Measurements from ENCODE around the gene STAG2.
"Not testable (repeated sequence)": the region's sequence is repeated elsewhere in the genome, so short reads cannot be mapped to it uniquely, and the experiment has no call there.

The STAG2 gene

GRCh38 chrX:123961268-123962005 is at the start of gene STAG2:
TSS of gene STAG2 (plus strand) at chrX:123961706. CDS start at chrX:124022628, 60,922 bp downstream.
- DNase-seq (ENCODE audit: low spot score) = peak; percentile 57

DNA sequence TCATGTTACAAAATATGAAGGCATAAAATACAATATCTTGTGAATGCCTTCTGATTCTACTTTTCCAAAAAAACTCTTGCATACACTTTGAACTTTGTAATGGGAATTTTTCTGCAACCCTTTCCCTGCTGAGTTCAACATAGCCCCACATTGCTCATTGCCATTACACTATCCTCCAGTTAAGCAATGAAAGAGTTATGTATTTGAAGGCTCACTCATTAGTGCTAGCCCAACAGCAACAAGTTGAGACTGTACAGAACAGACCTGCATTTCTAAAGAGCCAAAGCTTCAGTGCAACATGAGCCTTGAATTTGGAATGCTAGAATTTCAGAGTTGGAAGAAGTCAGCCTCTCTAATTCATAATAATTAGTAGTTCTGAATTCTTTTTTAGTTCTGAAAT is 44.4 kb upstream of the STAG2 start:
- no peak for DNase-seq (ENCODE audit: low spot score)

GRCh38 chrX:123918106-123918721 is 43.3 kb upstream of the STAG2 start:
- no peak for DNase-seq (ENCODE audit: low spot score)

GRCh38 chrX:123920105-123920785 is 41.3 kb upstream of the STAG2 start:
- DNase-seq (ENCODE audit: low spot score) = peak; percentile 50

DNA sequence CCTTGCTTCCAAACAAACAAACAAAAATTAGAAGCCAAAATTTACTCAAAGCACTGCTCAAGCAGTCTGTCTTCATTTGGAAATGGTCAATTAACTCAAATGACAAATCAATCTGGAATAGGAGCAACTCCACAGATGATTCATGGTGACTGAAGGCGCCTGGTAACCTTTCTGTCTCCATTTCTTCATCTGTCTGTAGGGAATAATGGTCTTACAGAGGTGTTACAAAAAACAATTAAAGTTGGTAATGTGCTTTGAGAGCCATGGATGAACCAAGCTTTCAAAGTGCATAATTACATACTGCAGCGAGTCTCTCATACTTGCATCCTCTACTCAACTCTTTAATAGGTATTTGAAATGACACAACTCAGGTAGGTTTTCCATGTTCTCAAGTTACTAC is 38.3 kb upstream of the STAG2 start:
- no peak for DNase-seq (ENCODE audit: low spot score)

DNA sequence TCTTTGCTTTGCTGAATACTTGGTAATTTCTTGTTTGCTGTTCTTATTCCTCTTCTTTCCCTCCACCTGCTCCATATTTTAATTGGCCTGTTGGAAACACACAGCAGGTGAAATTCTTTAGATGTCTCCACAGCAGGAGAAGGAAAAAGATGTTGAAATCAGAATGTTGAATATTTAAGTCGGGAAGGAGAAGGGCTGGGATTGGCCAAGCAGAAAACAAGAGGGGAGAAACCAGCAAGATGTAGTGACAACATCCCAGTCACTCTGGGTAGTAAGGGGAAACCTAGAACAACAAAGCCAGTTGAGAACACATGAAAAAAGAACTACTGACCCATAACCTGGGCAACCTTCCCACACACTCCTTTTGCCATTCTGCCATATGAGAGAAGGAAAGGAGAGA is 37.3 kb upstream of the STAG2 start:
- no peak for DNase-seq (ENCODE audit: low spot score)

GRCh38 chrX:123927845-123928244 is 33.7 kb upstream of the STAG2 start:
- DNase-seq (ENCODE audit: low spot score) = no peak

- DNase-seq (ENCODE audit: low spot score) = not testable (repeated sequence)
Measured at GRCh38 chrX:123932055-123932454, 29.5 kb upstream of the STAG2 start.

DNA sequence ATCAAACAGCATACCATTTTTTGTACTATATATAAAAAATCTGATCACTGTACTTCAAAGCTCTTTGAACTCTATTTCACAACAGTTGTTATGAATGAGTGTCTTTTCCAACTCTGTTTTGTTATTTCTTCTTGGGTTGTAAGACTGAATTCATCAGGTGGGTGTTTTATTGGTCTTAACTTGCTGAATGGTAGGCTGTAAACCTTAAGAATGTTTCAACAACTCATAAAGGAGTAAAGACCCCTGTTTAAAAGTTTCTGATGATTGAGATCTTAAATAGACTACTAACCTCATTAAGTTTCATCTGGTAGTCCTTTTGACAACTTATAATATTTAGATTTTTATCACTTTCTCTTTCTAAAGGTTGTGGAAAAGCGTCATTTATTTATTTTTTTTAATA is 18.4 kb upstream of the STAG2 start:
- DNase-seq (ENCODE audit: low spot score) = no peak

GRCh38 chrX:123943488-123943887 is 18.0 kb upstream of the STAG2 start:
- no peak for DNase-seq (ENCODE audit: low spot score)

DNA sequence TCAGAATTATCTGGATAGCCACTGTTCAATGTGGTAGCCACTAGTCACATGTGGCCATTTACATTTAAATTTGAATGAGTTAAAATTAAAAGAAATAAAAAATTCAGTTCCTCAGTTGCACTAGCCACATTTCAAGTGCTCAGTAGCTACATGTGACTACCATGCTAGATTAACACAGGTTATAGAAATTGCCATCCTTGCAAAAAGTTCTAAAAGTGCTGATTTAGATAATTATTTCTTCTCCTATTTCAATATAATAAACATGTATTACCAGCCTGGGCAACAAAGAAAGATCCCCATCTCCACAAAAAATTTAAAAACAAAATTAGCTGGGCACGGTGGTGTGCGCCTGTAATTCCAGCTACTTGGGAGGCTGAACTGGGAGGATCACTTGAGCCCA is 11.7 kb upstream of the STAG2 start:
- DNase-seq (ENCODE audit: low spot score) = no peak

- DNase-seq (ENCODE audit: low spot score) = peak; percentile 31
Measured at GRCh38 chrX:123959281-123960063, 2.0 kb upstream of the STAG2 start.

DNA sequence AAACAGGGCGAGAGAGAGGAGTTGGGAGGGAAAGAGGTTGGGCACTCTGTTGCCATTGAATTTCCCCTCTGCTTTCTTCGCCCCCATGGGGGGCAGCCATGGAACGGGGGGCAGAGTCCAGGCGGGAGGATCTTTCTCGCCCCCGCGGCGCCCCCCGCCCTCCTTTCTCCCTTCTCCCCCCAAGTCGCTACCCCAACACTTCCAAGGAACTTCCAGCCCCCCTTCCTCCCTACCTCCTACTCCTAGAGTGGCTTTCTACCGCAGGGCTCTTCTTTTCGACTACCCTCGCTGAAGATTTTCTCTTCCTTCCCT is 594 bp upstream of the STAG2 start:
- no peak for DNase-seq (ENCODE audit: low spot score)

- peak; percentile 9 for DNase-seq (ENCODE audit: low spot score)
Measured at GRCh38 chrX:123962006-123962467, 531 bp downstream of the STAG2 start.

- DNase-seq (ENCODE audit: low spot score) = peak; percentile 78
Measured at GRCh38 chrX:123962794-123963373, 1.4 kb downstream of the STAG2 start.

GRCh38 chrX:123964156-123964834 is 2.8 kb downstream of the STAG2 start:
- DNase-seq (ENCODE audit: low spot score) = peak; percentile 11

DNA sequence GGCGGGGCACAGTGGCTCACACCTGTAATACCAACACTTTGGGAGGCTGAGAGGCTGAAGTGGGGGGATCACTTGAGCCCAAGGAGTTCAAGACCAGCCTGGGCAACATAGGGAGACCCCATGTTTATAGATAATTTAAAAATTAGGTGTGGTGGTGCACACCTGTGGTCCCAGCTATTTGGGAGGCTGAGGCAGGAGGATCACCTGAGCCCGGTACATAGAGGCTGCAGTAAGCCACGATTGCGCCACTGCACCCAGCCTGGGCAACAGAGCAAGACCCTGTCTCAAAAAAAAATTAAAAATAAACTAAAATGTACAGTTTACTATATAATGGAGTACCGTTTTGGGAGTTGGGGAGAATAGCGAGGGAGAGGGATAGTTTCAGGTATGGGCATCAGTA is 4.2 kb downstream of the STAG2 start:
- no peak for DNase-seq (ENCODE audit: low spot score)

- no peak for DNase-seq (ENCODE audit: low spot score)
Measured at GRCh38 chrX:123967497-123967896, 6.0 kb downstream of the STAG2 start.

- DNase-seq (ENCODE audit: low spot score) = no peak
Measured at GRCh38 chrX:123968383-123969050, 7.0 kb downstream of the STAG2 start.

DNA sequence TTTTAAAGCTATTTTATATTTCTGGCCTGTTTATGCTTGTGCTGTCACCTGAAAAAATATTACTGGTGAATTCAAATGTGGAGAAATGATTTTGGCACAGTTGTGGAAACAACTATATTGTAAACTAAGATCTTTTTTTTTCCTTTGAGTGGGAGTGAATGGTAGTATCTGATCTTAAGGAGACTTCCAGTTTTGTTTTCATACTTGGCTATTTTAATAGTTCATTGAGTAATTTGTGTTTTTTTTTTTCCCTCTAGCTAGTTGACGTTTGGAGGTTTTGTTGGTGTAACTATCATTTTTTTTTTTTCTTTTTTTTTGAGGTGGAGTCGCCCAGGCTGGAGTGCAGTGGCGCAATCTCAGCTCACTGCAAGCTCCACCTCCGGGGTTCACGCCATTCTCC is 10.5 kb downstream of the STAG2 start:
- no peak for DNase-seq (ENCODE audit: low spot score)

DNA sequence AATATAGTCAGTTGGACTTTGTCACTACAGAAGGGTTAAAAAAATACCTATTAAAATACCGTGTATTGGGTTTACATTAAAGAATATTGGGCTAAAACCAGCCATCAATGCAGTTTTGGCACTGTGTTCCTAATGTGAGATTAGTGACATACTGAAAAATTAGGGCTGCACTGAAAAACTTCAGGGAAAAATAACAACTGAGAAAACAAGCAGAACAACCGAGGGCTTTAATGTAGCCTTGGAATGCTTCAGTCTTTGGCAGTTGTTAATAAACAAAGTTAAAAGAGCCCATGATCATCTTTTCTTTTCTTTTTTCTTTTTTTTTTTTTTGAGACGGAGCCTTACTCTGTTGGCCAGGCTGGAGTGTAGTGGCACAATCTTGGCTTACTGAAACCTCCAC is 12.4 kb downstream of the STAG2 start:
- DNase-seq (ENCODE audit: low spot score) = no peak

Measured in hepatic stellate cell (primary cell).